HG03045 (cell line): ENCODE measurements around the gene ANXA7.
"Not testable (repeated sequence)": the region's sequence is repeated elsewhere in the genome, so short reads cannot be mapped to it uniquely, and the experiment has no call there.

ENCODE experiments used
- ATAC-seq: cut with Tn5 transposase; IDR thresholded peaks from one replicate; pipeline ENCODE4 v1.9.1; 2021; ENCODE audit warnings: mild to moderate bottlenecking, moderate library complexity; ENCODE audit not compliant: unreplicated experiment

Gene ANXA7

GRCh38 chr10:73408061-73408460 lies 5.8 kb downstream of the ANXA7 start:
- no peak for ATAC-seq

GRCh38 chr10:73407495-73407894 lies 6.4 kb downstream of the ANXA7 start:
- no peak for ATAC-seq

GRCh38 chr10:73406846-73407245 lies 7.0 kb downstream of the ANXA7 start:
- no peak for ATAC-seq

- no peak for ATAC-seq
These were observed 8.3 kb downstream of the ANXA7 start for GRCh38 chr10:73405556-73405955.

GRCh38 chr10:73404690-73405089 lies 9.2 kb downstream of the ANXA7 start:
- ATAC-seq, result no peak

- ATAC-seq, result no peak
These were observed 12.2 kb downstream of the ANXA7 start for GRCh38 chr10:73401636-73402035.

- no peak for ATAC-seq
These were observed 14.8 kb downstream of the ANXA7 start for GRCh38 chr10:73399063-73399462.

GRCh38 chr10:73398024-73398423 lies 15.8 kb downstream of the ANXA7 start:
- ATAC-seq, result no peak

- ATAC-seq, result not testable (repeated sequence)
These were observed 19.5 kb downstream of the ANXA7 start for GRCh38 chr10:73394325-73394724.

- ATAC-seq, result no peak
These were observed 25.6 kb downstream of the ANXA7 start for GRCh38 chr10:73388228-73388627.

GRCh38 chr10:73386583-73386982 lies 27.3 kb downstream of the ANXA7 start:
- ATAC-seq, result no peak

GRCh38 chr10:73379064-73379748 lies 34.7 kb downstream of the ANXA7 start:
- ATAC-seq, result no peak

- ATAC-seq, result no peak
These were observed 37.2 kb downstream of the ANXA7 start for GRCh38 chr10:73376679-73377078.

- no peak for ATAC-seq
These were observed 45.6 kb downstream of the ANXA7 start for GRCh38 chr10:73368238-73368637.

- ATAC-seq, result no peak
These were observed 47.2 kb downstream of the ANXA7 start for GRCh38 chr10:73366381-73367298.

- no peak for ATAC-seq
These were observed 48.9 kb downstream of the ANXA7 start for GRCh38 chr10:73364964-73365363.

GRCh38 chr10:73359492-73359891 lies 54.4 kb downstream of the ANXA7 start:
- no peak for ATAC-seq

GRCh38 chr10:73358331-73359279 lies 55.3 kb downstream of the ANXA7 start, which contains the start of gene CFAP70:
TSS of gene CFAP70 (minus strand) at chr10:73358864. CDS start at chr10:73354796, 4,068 bp downstream.
- ATAC-seq, result peak; percentile 86

- ATAC-seq, result no peak
These were observed 56.0 kb downstream of the ANXA7 start for GRCh38 chr10:73357821-73358220.

GRCh38 chr10:73357166-73357565 lies 56.7 kb downstream of the ANXA7 start:
- ATAC-seq, result no peak

- ATAC-seq, result no peak
These were observed 69.6 kb downstream of the ANXA7 start for GRCh38 chr10:73344269-73344668.
